H1 (cell line): Measurements from ENCODE around the gene CWC27. TPM values are rescaled to one million over a fixed set of nuclear protein-coding genes. Genes with fewer than 3 reads are reported as not detected.

Experiments used
- CTCF ChIA-PET: fragments of 300-600 bp; sonication (Branson Sonifier 250); formaldehyde crosslinking; loops from one replicate; lab custom pipeline; 2021; ENCODE audit not compliant: partially characterized antibody; lab: Charles Lee
- POLR2A ChIA-PET: fragments of 300-600 bp; sonication (Branson Sonifier 250); formaldehyde crosslinking; loops from one replicate; lab custom pipeline; 2021; ENCODE audit warnings: inconsistent platforms; ENCODE audit not compliant: partially characterized antibody; lab: Charles Lee
- DNase-seq, 2 experiments: peaks; one replicate each; pipeline versions ENCODE4 v3.0.0 to v3.0.0-alpha.2; 2010 to 2022; ENCODE audit warnings: low spot score in 2 of 2, low read depth in 1 of 2, mixed read lengths in 1 of 2
- FAIRE-seq: peaks from 2 replicates; lab custom pipeline; 2011; peaks lifted over from hg19 to GRCh38; lab: Jason Lieb, UNC
- H2AFZ ChIP-seq: 2 replicates; pipeline ENCODE4 v1.8.1; 2012; ENCODE audit warnings: low read length, inconsistent platforms
- H2AK5ac ChIP-seq: 2 replicates; pipeline ENCODE4 v1.6.1; 2013; ENCODE audit warnings: low read depth, low read length
- H2BK120ac ChIP-seq: replicated peaks from 2 replicates; pipeline ENCODE3; 2013; ENCODE audit warnings: low read depth, low read length, inconsistent platforms
- H2BK12ac ChIP-seq: 2 replicates; pipeline ENCODE4 v1.6.1; 2013; ENCODE audit warnings: low read depth, low read length
- H2BK15ac ChIP-seq: 2 replicates; pipeline ENCODE4 v1.6.1; 2013; ENCODE audit warnings: low read length
- H2BK20ac ChIP-seq: 2 replicates; pipeline ENCODE4 v1.6.1; 2013; ENCODE audit warnings: low read length
- H2BK5ac ChIP-seq: 2 replicates; pipeline ENCODE4 v1.6.1; 2013; ENCODE audit warnings: low read depth, low read length
- H3K14ac ChIP-seq: 2 replicates; pipeline ENCODE4 v1.6.1; 2013; ENCODE audit warnings: inconsistent platforms; ENCODE audit not compliant: insufficient read length
- H3K18ac ChIP-seq: 2 replicates; pipeline ENCODE4 v1.6.1; 2013; ENCODE audit warnings: low read length; ENCODE audit errors: extremely low read depth
- H3K23ac ChIP-seq: 2 replicates; pipeline ENCODE4 v1.6.1; 2013; ENCODE audit warnings: inconsistent platforms; ENCODE audit not compliant: insufficient read length
- H3K23me2 ChIP-seq: 2 replicates; pipeline ENCODE4 v1.6.1; 2013; ENCODE audit warnings: low read depth, low read length
- H3K27ac ChIP-seq: 2 replicates; pipeline ENCODE4 v1.6.1; 2011; ENCODE audit warnings: low read depth, low read length, inconsistent platforms
- H3K27me3 ChIP-seq, 4 experiments: replicated peaks in 1 of 4; 1 replicate in 1 of 4; 2 replicates in 3 of 4; pipeline versions ENCODE4 v1.6.1 to v1.8.1; 2011 to 2013; ENCODE audit warnings: low read length in 3 of 4, mild to moderate bottlenecking in 3 of 4, inconsistent platforms in 2 of 4, mixed read lengths in 2 of 4, moderate library complexity in 1 of 4; ENCODE audit not compliant: control insufficient read depth in 3 of 4, insufficient read depth in 3 of 4; ENCODE audit errors: extremely low read depth in 1 of 4
- H3K36me3 ChIP-seq, 4 experiments: 2 replicates each; pipeline versions ENCODE4 v1.6.1 to v1.8.1; 2011 to 2013; ENCODE audit warnings: mild to moderate bottlenecking in 4 of 4, low read length in 3 of 4, moderate library complexity in 2 of 4, control low read depth in 1 of 4, inconsistent platforms in 1 of 4; ENCODE audit not compliant: insufficient read depth in 4 of 4, control insufficient read depth in 2 of 4
- H3K4ac ChIP-seq: replicated peaks from 2 replicates; pipeline ENCODE3; 2013; ENCODE audit warnings: low read length, low read depth, mixed read lengths, inconsistent platforms; ENCODE audit not compliant: insufficient read length
- H3K4me1 ChIP-seq, 4 experiments: replicated peaks in 1 of 4; 1 replicate in 1 of 4; 2 replicates in 3 of 4; pipeline versions ENCODE4 v1.6.1 to v1.8.1; 2011 to 2013; ENCODE audit warnings: low read length in 3 of 4, inconsistent platforms in 2 of 4, mixed read lengths in 1 of 4; ENCODE audit not compliant: insufficient read depth in 4 of 4, control insufficient read depth in 3 of 4
- H3K4me2 ChIP-seq, 2 experiments: 2 replicates each; pipeline versions ENCODE4 v1.6.1 to v1.8.1; 2011 to 2013; ENCODE audit warnings: low read depth in 2 of 2, low read length in 2 of 2, control low read depth in 1 of 2, inconsistent platforms in 1 of 2, mild to moderate bottlenecking in 1 of 2; ENCODE audit not compliant: insufficient read depth in 1 of 2
- H3K4me3 ChIP-seq, 4 experiments: fragments of 200-600, 300-600 bp in 1 of 4; sonication (generic), shearing (Covaris generic), sonication (Bioruptor Twin) in 1 of 4; 2 replicates each; pipeline versions ENCODE4 v1.5.1 to v1.8.1; 2011 to 2016; ENCODE audit warnings: low read length in 4 of 4, low read depth in 3 of 4, control low read depth in 2 of 4, inconsistent platforms in 2 of 4, mild to moderate bottlenecking in 2 of 4, mixed read lengths in 1 of 4, moderate library complexity in 1 of 4; ENCODE audit not compliant: insufficient read depth in 2 of 4; ENCODE audit errors: extremely low read depth in 1 of 4
- H3K56ac ChIP-seq: replicated peaks from 2 replicates; pipeline ENCODE3; 2013; ENCODE audit warnings: low read depth, mild to moderate bottlenecking, mixed read lengths, low read length, inconsistent platforms; ENCODE audit not compliant: insufficient read length
- H3K79me1 ChIP-seq: 2 replicates; pipeline ENCODE4 v1.6.1; 2013; ENCODE audit warnings: low read depth, low read length, control low read depth
- H3K79me2 ChIP-seq, 2 experiments: 2 replicates each; pipeline versions ENCODE4 v1.6.1 to v1.8.1; 2012 to 2013; ENCODE audit warnings: low read length in 2 of 2, mild to moderate bottlenecking in 2 of 2, inconsistent platforms in 1 of 2; ENCODE audit not compliant: insufficient read depth in 2 of 2, control insufficient read depth in 1 of 2
- H3K9ac ChIP-seq, 4 experiments: replicated peaks in 1 of 4; 1 replicate in 1 of 4; 2 replicates in 3 of 4; pipeline versions ENCODE4 v1.6.1 to v1.8.1; 2011 to 2013; ENCODE audit warnings: low read depth in 3 of 4, low read length in 3 of 4, control low read depth in 2 of 4, mild to moderate bottlenecking in 2 of 4, moderate library complexity in 2 of 4, inconsistent platforms in 1 of 4; ENCODE audit errors: extremely low read depth in 1 of 4
- H3K9me3 ChIP-seq, 2 experiments: 2 replicates each; pipeline versions ENCODE4 v1.6.1 to v1.8.1; 2012 to 2013; ENCODE audit warnings: mild to moderate bottlenecking in 2 of 2, moderate library complexity in 2 of 2, control low read depth in 1 of 2, inconsistent platforms in 1 of 2, low read depth in 1 of 2, low read length in 1 of 2, mixed read lengths in 1 of 2; ENCODE audit not compliant: insufficient read depth in 2 of 2
- H4K20me1 ChIP-seq, 2 experiments: replicated peaks in 1 of 2; 2 replicates each; pipeline versions ENCODE3 to v1.8.1; 2011 to 2013; ENCODE audit warnings: inconsistent platforms in 2 of 2, low read length in 2 of 2, mild to moderate bottlenecking in 1 of 2; ENCODE audit not compliant: insufficient read depth in 2 of 2, control insufficient read depth in 1 of 2
- H4K5ac ChIP-seq: 2 replicates; pipeline ENCODE4 v1.6.1; 2013; ENCODE audit warnings: low read length, low read depth, mixed read lengths, inconsistent platforms; ENCODE audit not compliant: insufficient read length
- H4K8ac ChIP-seq: 2 replicates; pipeline ENCODE4 v1.8.0; 2013; ENCODE audit warnings: mild to moderate bottlenecking, moderate library complexity, low read length, inconsistent platforms; ENCODE audit not compliant: insufficient read depth; ENCODE audit errors: extremely low read depth
- H4K91ac ChIP-seq: replicated peaks from 2 replicates; pipeline ENCODE3; 2013; ENCODE audit warnings: low read length, mixed read lengths, inconsistent platforms; ENCODE audit not compliant: insufficient read length
- CHD1 ChIP-seq: IDR thresholded peaks from 2 replicates; pipeline ENCODE4 v1.6.1; 2012; ENCODE audit warnings: low read depth, low read length, improper control_type of control experiment
- CTBP2 ChIP-seq: IDR thresholded peaks from 2 replicates; pipeline ENCODE4 v1.7.0; 2011; ENCODE audit warnings: borderline replicate concordance, mild to moderate bottlenecking, moderate library complexity, mixed read lengths, low read length; ENCODE audit not compliant: insufficient read depth, insufficient read length
- E2F6 ChIP-seq: IDR thresholded peaks from 2 replicates; pipeline ENCODE4 v1.6.1; 2012; ENCODE audit warnings: inconsistent platforms
- EGR1 ChIP-seq: IDR thresholded peaks from 2 replicates; pipeline ENCODE4 v1.6.1; 2011; ENCODE audit warnings: low read depth, low read length, borderline replicate concordance
- HDAC2 ChIP-seq, 2 experiments: fragments of 300-600 bp in 1 of 2; sonication (generic) in 1 of 2; IDR thresholded peaks; 2 replicates each; pipeline ENCODE4 v1.6.1; 2011 to 2012; ENCODE audit warnings: low read depth in 2 of 2, low read length in 2 of 2, mild to moderate bottlenecking in 2 of 2, moderate library complexity in 2 of 2, borderline replicate concordance in 1 of 2, inconsistent platforms in 1 of 2
- POU5F1 ChIP-seq: IDR thresholded peaks from 2 replicates; pipeline ENCODE4 v1.6.1; 2011; ENCODE audit warnings: low read depth, mild to moderate bottlenecking, low read length, moderate library complexity
- SP4 ChIP-seq: IDR thresholded peaks from 2 replicates; pipeline ENCODE4 v1.6.1; 2012; ENCODE audit warnings: low read length, inconsistent platforms
- WGBS, 2 experiments: shearing (Covaris generic) in 1 of 2; methylation state at CpG; one replicate each; pipeline versions ENCODE4 v1.1.6 to v1.1.7; 2013 to 2015; ENCODE audit warnings: low lambda C conversion rate in 2 of 2, mixed read lengths in 2 of 2, inconsistent platforms in 1 of 2, low coverage in 1 of 2, missing lambda C conversion rate in 1 of 2; ENCODE audit not compliant: insufficient replicate concordance in 2 of 2, insufficient coverage in 1 of 2, insufficient read length in 1 of 2; ENCODE audit errors: extremely low coverage in 1 of 2, missing lambda C conversion rate in 1 of 2; 5-methylcytosine and 5-hydroxymethylcytosine counted together
- polyA plus RNA-seq, 7 experiments: library from polyadenylated mRNA; depleted of rRNA in 3 of 7; stranded (reverse) in 5 of 7; unstranded in 2 of 7; fragments of >200 nt in 5 of 7; fragments of 200-250 nt in 2 of 7; gene quantifications; 1 replicate in 5 of 7; 2 replicates in 1 of 7; 4 replicates in 1 of 7; pipeline versions ENCODE4 v1.2.1 to v1.2.3, GENCODE V29; 2011 to 2013; ENCODE audit warnings: missing spikeins in 2 of 7, mixed read lengths in 2 of 7
- total RNA-seq: library from RNA; stranded (reverse); fragmentation: NEBNext Ultra II Directional; extraction: Animal tissue kit (Norgen Biotek cat#: 25700); gene quantifications from 2 replicates; pipeline ENCODE4 v1.2.1, GENCODE V29; 2021

CWC27 gene
- total and polyA plus RNA-seq, 2 of the 8 experiments (the other 6 are each of a cell fraction or from before 2014, with no cell fraction given), result 24.9 to 43.4 TPM

- Histone ChIP-seq H3K4me1 (no peaks in the 10 kb centered on the region), H4K8ac (no peak overlapping the region), H3K4me2 (no peak overlapping the region), H3K9ac (no peak overlapping the region), H3K9me3 (no peaks in the 10 kb centered on the region), H2BK5ac (no peak overlapping the region), H4K91ac (no peak overlapping the region), H3K14ac (no peak overlapping the region), H2BK12ac (no peak overlapping the region; the same call in 1 of the 2 replicates), H3K23me2 (no peaks in the 10 kb centered on the region; the same call in 1 of the 2 replicates), H3K23ac (no peak overlapping the region), H4K5ac (no peak overlapping the region), H3K4ac (no peak overlapping the region), H3K56ac (no peak overlapping the region), H3K27me3 (no peaks in the 10 kb centered on the region), H2BK20ac (no peak overlapping the region), H2BK15ac (no peak overlapping the region), H3K79me2 (no peaks in the 10 kb centered on the region), H2AFZ (no peak overlapping the region), H4K20me1 (no peaks in the 10 kb centered on the region), H3K27ac (no peak overlapping the region), H2AK5ac (no peak overlapping the region), H3K18ac (no peak overlapping the region), H2BK120ac (no peak overlapping the region), H3K4me3 (no peak overlapping the region), H3K36me3 (no peaks in the 10 kb centered on the region), H3K79me1 (no peaks in the 10 kb centered on the region)
- ChIA-PET POLR2A (no interaction called here), CTCF (interaction anchor here (0.7 to 4.3 kb wide), 5 partner anchors 11 to 438 kb away, joined by 3 to 27 read pairs (median 3); no protein-coding TSS in a partner anchor)
- TF ChIP-seq POU5F1 (no peak), E2F6 (no peak), CTBP2 (no peak), HDAC2 (IDR thresholded peaks at IDR 0.05; ENCODE audit: borderline replicate concordance in 1 of 2, low read depth in 2 of 2, low read length in 2 of 2) (no peak), EGR1 (no peak), CHD1 (no peak), SP4 (no peak)
- no peak for FAIRE-seq
- WGBS, 2 experiments, result 93% methylated on average over 2 of the region's 2 CpGs; no CpG with 5 or more reads in 1 of the 2 experiments
- DNase-seq, result no peak
Observed at GRCh38 chr5:65047948-65048690, 279.4 kb downstream of the CWC27 start.
